H1 (cell line): ENCODE data around the gene ZNF556. TPM values are rescaled to one million over a fixed set of nuclear protein-coding genes. Genes with fewer than 3 reads are reported as not detected.

Experiments
- CTCF ChIA-PET: fragments of 300-600 bp; sonication (Branson Sonifier 250); formaldehyde crosslinking; loops from one replicate; lab custom pipeline; 2021; ENCODE audit not compliant: partially characterized antibody; lab: Charles Lee
- POLR2A ChIA-PET: fragments of 300-600 bp; sonication (Branson Sonifier 250); formaldehyde crosslinking; loops from one replicate; lab custom pipeline; 2021; ENCODE audit warnings: inconsistent platforms; ENCODE audit not compliant: partially characterized antibody; lab: Charles Lee
- DNase-seq, 2 experiments: peaks; one replicate each; pipeline versions ENCODE4 v3.0.0 to v3.0.0-alpha.2; 2010 to 2022; ENCODE audit warnings: low spot score in 2 of 2, low read depth in 1 of 2, mixed read lengths in 1 of 2
- FAIRE-seq: peaks from 2 replicates; lab custom pipeline; 2011; peaks lifted over from hg19 to GRCh38; lab: Jason Lieb, UNC
- H2AFZ ChIP-seq: 2 replicates; pipeline ENCODE4 v1.8.1; 2012; ENCODE audit warnings: low read length, inconsistent platforms
- H2AK5ac ChIP-seq: 2 replicates; pipeline ENCODE4 v1.6.1; 2013; ENCODE audit warnings: low read depth, low read length
- H2BK120ac ChIP-seq: replicated peaks from 2 replicates; pipeline ENCODE3; 2013; ENCODE audit warnings: low read depth, low read length, inconsistent platforms
- H2BK12ac ChIP-seq: 2 replicates; pipeline ENCODE4 v1.6.1; 2013; ENCODE audit warnings: low read depth, low read length
- H2BK15ac ChIP-seq: 2 replicates; pipeline ENCODE4 v1.6.1; 2013; ENCODE audit warnings: low read length
- H2BK20ac ChIP-seq: 2 replicates; pipeline ENCODE4 v1.6.1; 2013; ENCODE audit warnings: low read length
- H2BK5ac ChIP-seq: 2 replicates; pipeline ENCODE4 v1.6.1; 2013; ENCODE audit warnings: low read depth, low read length
- H3K14ac ChIP-seq: 2 replicates; pipeline ENCODE4 v1.6.1; 2013; ENCODE audit warnings: inconsistent platforms; ENCODE audit not compliant: insufficient read length
- H3K18ac ChIP-seq: 2 replicates; pipeline ENCODE4 v1.6.1; 2013; ENCODE audit warnings: low read length; ENCODE audit errors: extremely low read depth
- H3K23ac ChIP-seq: 2 replicates; pipeline ENCODE4 v1.6.1; 2013; ENCODE audit warnings: inconsistent platforms; ENCODE audit not compliant: insufficient read length
- H3K23me2 ChIP-seq: 2 replicates; pipeline ENCODE4 v1.6.1; 2013; ENCODE audit warnings: low read depth, low read length
- H3K27ac ChIP-seq: 2 replicates; pipeline ENCODE4 v1.6.1; 2011; ENCODE audit warnings: low read depth, low read length, inconsistent platforms
- H3K27me3 ChIP-seq, 4 experiments: replicated peaks in 1 of 4; 1 replicate in 1 of 4; 2 replicates in 3 of 4; pipeline versions ENCODE4 v1.6.1 to v1.8.1; 2011 to 2013; ENCODE audit warnings: low read length in 3 of 4, mild to moderate bottlenecking in 3 of 4, inconsistent platforms in 2 of 4, mixed read lengths in 2 of 4, moderate library complexity in 1 of 4; ENCODE audit not compliant: control insufficient read depth in 3 of 4, insufficient read depth in 3 of 4; ENCODE audit errors: extremely low read depth in 1 of 4
- H3K36me3 ChIP-seq, 4 experiments: 2 replicates each; pipeline versions ENCODE4 v1.6.1 to v1.8.1; 2011 to 2013; ENCODE audit warnings: mild to moderate bottlenecking in 4 of 4, low read length in 3 of 4, moderate library complexity in 2 of 4, control low read depth in 1 of 4, inconsistent platforms in 1 of 4; ENCODE audit not compliant: insufficient read depth in 4 of 4, control insufficient read depth in 2 of 4
- H3K4ac ChIP-seq: replicated peaks from 2 replicates; pipeline ENCODE3; 2013; ENCODE audit warnings: low read length, low read depth, mixed read lengths, inconsistent platforms; ENCODE audit not compliant: insufficient read length
- H3K4me1 ChIP-seq, 4 experiments: replicated peaks in 1 of 4; 1 replicate in 1 of 4; 2 replicates in 3 of 4; pipeline versions ENCODE4 v1.6.1 to v1.8.1; 2011 to 2013; ENCODE audit warnings: low read length in 3 of 4, inconsistent platforms in 2 of 4, mixed read lengths in 1 of 4; ENCODE audit not compliant: insufficient read depth in 4 of 4, control insufficient read depth in 3 of 4
- H3K4me2 ChIP-seq, 2 experiments: 2 replicates each; pipeline versions ENCODE4 v1.6.1 to v1.8.1; 2011 to 2013; ENCODE audit warnings: low read depth in 2 of 2, low read length in 2 of 2, control low read depth in 1 of 2, inconsistent platforms in 1 of 2, mild to moderate bottlenecking in 1 of 2; ENCODE audit not compliant: insufficient read depth in 1 of 2
- H3K4me3 ChIP-seq, 4 experiments: fragments of 200-600, 300-600 bp in 1 of 4; sonication (generic), shearing (Covaris generic), sonication (Bioruptor Twin) in 1 of 4; 2 replicates each; pipeline versions ENCODE4 v1.5.1 to v1.8.1; 2011 to 2016; ENCODE audit warnings: low read length in 4 of 4, low read depth in 3 of 4, control low read depth in 2 of 4, inconsistent platforms in 2 of 4, mild to moderate bottlenecking in 2 of 4, mixed read lengths in 1 of 4, moderate library complexity in 1 of 4; ENCODE audit not compliant: insufficient read depth in 2 of 4; ENCODE audit errors: extremely low read depth in 1 of 4
- H3K56ac ChIP-seq: replicated peaks from 2 replicates; pipeline ENCODE3; 2013; ENCODE audit warnings: low read depth, mild to moderate bottlenecking, mixed read lengths, low read length, inconsistent platforms; ENCODE audit not compliant: insufficient read length
- H3K79me1 ChIP-seq: 2 replicates; pipeline ENCODE4 v1.6.1; 2013; ENCODE audit warnings: low read depth, low read length, control low read depth
- H3K79me2 ChIP-seq, 2 experiments: 2 replicates each; pipeline versions ENCODE4 v1.6.1 to v1.8.1; 2012 to 2013; ENCODE audit warnings: low read length in 2 of 2, mild to moderate bottlenecking in 2 of 2, inconsistent platforms in 1 of 2; ENCODE audit not compliant: insufficient read depth in 2 of 2, control insufficient read depth in 1 of 2
- H3K9ac ChIP-seq, 4 experiments: replicated peaks in 1 of 4; 1 replicate in 1 of 4; 2 replicates in 3 of 4; pipeline versions ENCODE4 v1.6.1 to v1.8.1; 2011 to 2013; ENCODE audit warnings: low read depth in 3 of 4, low read length in 3 of 4, control low read depth in 2 of 4, mild to moderate bottlenecking in 2 of 4, moderate library complexity in 2 of 4, inconsistent platforms in 1 of 4; ENCODE audit errors: extremely low read depth in 1 of 4
- H3K9me3 ChIP-seq, 2 experiments: 2 replicates each; pipeline versions ENCODE4 v1.6.1 to v1.8.1; 2012 to 2013; ENCODE audit warnings: mild to moderate bottlenecking in 2 of 2, moderate library complexity in 2 of 2, control low read depth in 1 of 2, inconsistent platforms in 1 of 2, low read depth in 1 of 2, low read length in 1 of 2, mixed read lengths in 1 of 2; ENCODE audit not compliant: insufficient read depth in 2 of 2
- H4K20me1 ChIP-seq, 2 experiments: replicated peaks in 1 of 2; 2 replicates each; pipeline versions ENCODE3 to v1.8.1; 2011 to 2013; ENCODE audit warnings: inconsistent platforms in 2 of 2, low read length in 2 of 2, mild to moderate bottlenecking in 1 of 2; ENCODE audit not compliant: insufficient read depth in 2 of 2, control insufficient read depth in 1 of 2
- H4K5ac ChIP-seq: 2 replicates; pipeline ENCODE4 v1.6.1; 2013; ENCODE audit warnings: low read length, low read depth, mixed read lengths, inconsistent platforms; ENCODE audit not compliant: insufficient read length
- H4K8ac ChIP-seq: 2 replicates; pipeline ENCODE4 v1.8.0; 2013; ENCODE audit warnings: mild to moderate bottlenecking, moderate library complexity, low read length, inconsistent platforms; ENCODE audit not compliant: insufficient read depth; ENCODE audit errors: extremely low read depth
- H4K91ac ChIP-seq: replicated peaks from 2 replicates; pipeline ENCODE3; 2013; ENCODE audit warnings: low read length, mixed read lengths, inconsistent platforms; ENCODE audit not compliant: insufficient read length
- CEBPB ChIP-seq: IDR thresholded peaks from 2 replicates; pipeline ENCODE4 v1.6.1; 2012; ENCODE audit warnings: low read depth, low read length
- FOSL1 ChIP-seq: IDR thresholded peaks from 2 replicates; pipeline ENCODE4 v1.6.1; 2011; ENCODE audit warnings: mild to moderate bottlenecking, low read depth, low read length, moderate library complexity; ENCODE audit not compliant: insufficient read depth
- HDAC2 ChIP-seq, 2 experiments: fragments of 300-600 bp in 1 of 2; sonication (generic) in 1 of 2; IDR thresholded peaks; 2 replicates each; pipeline ENCODE4 v1.6.1; 2011 to 2012; ENCODE audit warnings: low read depth in 2 of 2, low read length in 2 of 2, mild to moderate bottlenecking in 2 of 2, moderate library complexity in 2 of 2, borderline replicate concordance in 1 of 2, inconsistent platforms in 1 of 2
- JUN ChIP-seq: IDR thresholded peaks from 2 replicates; pipeline ENCODE4 v1.6.1; 2011; ENCODE audit warnings: low read depth, mild to moderate bottlenecking, improper control_type of control experiment, low read length
- WGBS, 2 experiments: shearing (Covaris generic) in 1 of 2; methylation state at CpG; one replicate each; pipeline versions ENCODE4 v1.1.6 to v1.1.7; 2013 to 2015; ENCODE audit warnings: low lambda C conversion rate in 2 of 2, mixed read lengths in 2 of 2, inconsistent platforms in 1 of 2, low coverage in 1 of 2, missing lambda C conversion rate in 1 of 2; ENCODE audit not compliant: insufficient replicate concordance in 2 of 2, insufficient coverage in 1 of 2, insufficient read length in 1 of 2; ENCODE audit errors: extremely low coverage in 1 of 2, missing lambda C conversion rate in 1 of 2; 5-methylcytosine and 5-hydroxymethylcytosine counted together
- polyA plus RNA-seq, 7 experiments: library from polyadenylated mRNA; depleted of rRNA in 3 of 7; stranded (reverse) in 5 of 7; unstranded in 2 of 7; fragments of >200 nt in 5 of 7; fragments of 200-250 nt in 2 of 7; gene quantifications; 1 replicate in 5 of 7; 2 replicates in 1 of 7; 4 replicates in 1 of 7; pipeline versions ENCODE4 v1.2.1 to v1.2.3, GENCODE V29; 2011 to 2013; ENCODE audit warnings: missing spikeins in 2 of 7, mixed read lengths in 2 of 7
- total RNA-seq: library from RNA; stranded (reverse); fragmentation: NEBNext Ultra II Directional; extraction: Animal tissue kit (Norgen Biotek cat#: 25700); gene quantifications from 2 replicates; pipeline ENCODE4 v1.2.1, GENCODE V29; 2021
- TF ChIP-seq, protein P1 (sequence below), 3 experiments: IDR thresholded peaks; 1 replicate in 2 of 3; 2 replicates in 1 of 3; pipeline versions ENCODE4 v1.5.1 to v1.6.1; 2011; ENCODE audit warnings: low read length in 3 of 3, mild to moderate bottlenecking in 3 of 3, inconsistent platforms in 2 of 3, low read depth in 1 of 3, moderate library complexity in 1 of 3; ENCODE audit not compliant: insufficient read depth in 1 of 3; ENCODE audit errors: control extremely low read depth in 1 of 3
- TF ChIP-seq, protein P2 (sequence below): IDR thresholded peaks from 2 replicates; pipeline ENCODE4 v1.6.1; 2012; ENCODE audit warnings: inconsistent platforms
- TF ChIP-seq, protein P3 (sequence below): IDR thresholded peaks from 2 replicates; pipeline ENCODE4 v1.6.1; 2011; ENCODE audit warnings: low read length, improper control_type of control experiment

ZNF556 gene
- total and polyA plus RNA-seq, 2 of the 8 experiments (the other 6 are each of a cell fraction or from before 2014, with no cell fraction given), result not detected

DNA sequence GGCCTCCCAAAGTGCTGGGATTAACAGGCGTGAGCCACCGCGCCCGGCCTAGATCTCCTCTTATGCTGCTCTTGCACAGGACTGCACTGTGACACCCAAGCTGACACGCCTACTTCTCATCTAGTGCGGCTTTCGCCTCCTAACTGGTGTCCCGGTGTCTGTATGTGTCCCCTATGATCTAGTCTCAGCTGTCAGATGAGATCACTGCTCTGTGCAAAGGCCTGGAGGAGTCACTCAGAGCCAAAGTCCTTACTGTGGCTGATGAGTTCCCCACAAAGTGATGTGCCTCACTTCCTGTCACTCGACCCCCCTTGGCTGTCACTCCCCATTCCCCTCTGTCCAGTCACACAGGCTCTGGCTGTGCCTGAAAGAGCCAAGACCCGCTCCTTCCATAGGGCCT, 2.5 kb downstream of the ZNF556 start:
- Histone ChIP-seq H2AFZ (no peak overlapping the region), H3K27me3 (no peaks in the 10 kb centered on the region), H3K9me3 (peaks cover 34 to 68% of the 10 kb centered on the region in 2 experiments), H4K5ac (no peak overlapping the region), H3K4me1 (no peaks in the 10 kb centered on the region), H3K14ac (no peak overlapping the region), H3K56ac (no peak overlapping the region), H3K18ac (no peak overlapping the region), H3K23ac (no peak overlapping the region), H3K4me3 (no peak overlapping the region), H2AK5ac (no peak overlapping the region), H3K27ac (no peak overlapping the region), H3K23me2 (no peaks in the 10 kb centered on the region), H2BK120ac (no peak overlapping the region), H2BK12ac (no peak overlapping the region), H4K20me1 (no peaks in the 10 kb centered on the region), H3K36me3 (no peaks in the 10 kb centered on the region; a peak in 1 of 8 replicates), H3K9ac (no peak overlapping the region), H2BK20ac (no peak overlapping the region), H2BK5ac (no peak overlapping the region), H4K91ac (no peak overlapping the region), H3K79me1 (no peaks in the 10 kb centered on the region), H2BK15ac (no peak overlapping the region), H4K8ac (no peak overlapping the region; the same call in 1 of the 2 replicates), H3K4me2 (no peak overlapping the region), H3K4ac (no peak overlapping the region), H3K79me2 (no peaks in the 10 kb centered on the region)
- TF ChIP-seq FOSL1 (no peak), JUN (no peak), CEBPB (no peak), HDAC2 (IDR thresholded peaks at IDR 0.05; ENCODE audit: borderline replicate concordance in 1 of 2, low read depth in 2 of 2, low read length in 2 of 2) (no peak)
- TF ChIP-seq, protein P1, sequence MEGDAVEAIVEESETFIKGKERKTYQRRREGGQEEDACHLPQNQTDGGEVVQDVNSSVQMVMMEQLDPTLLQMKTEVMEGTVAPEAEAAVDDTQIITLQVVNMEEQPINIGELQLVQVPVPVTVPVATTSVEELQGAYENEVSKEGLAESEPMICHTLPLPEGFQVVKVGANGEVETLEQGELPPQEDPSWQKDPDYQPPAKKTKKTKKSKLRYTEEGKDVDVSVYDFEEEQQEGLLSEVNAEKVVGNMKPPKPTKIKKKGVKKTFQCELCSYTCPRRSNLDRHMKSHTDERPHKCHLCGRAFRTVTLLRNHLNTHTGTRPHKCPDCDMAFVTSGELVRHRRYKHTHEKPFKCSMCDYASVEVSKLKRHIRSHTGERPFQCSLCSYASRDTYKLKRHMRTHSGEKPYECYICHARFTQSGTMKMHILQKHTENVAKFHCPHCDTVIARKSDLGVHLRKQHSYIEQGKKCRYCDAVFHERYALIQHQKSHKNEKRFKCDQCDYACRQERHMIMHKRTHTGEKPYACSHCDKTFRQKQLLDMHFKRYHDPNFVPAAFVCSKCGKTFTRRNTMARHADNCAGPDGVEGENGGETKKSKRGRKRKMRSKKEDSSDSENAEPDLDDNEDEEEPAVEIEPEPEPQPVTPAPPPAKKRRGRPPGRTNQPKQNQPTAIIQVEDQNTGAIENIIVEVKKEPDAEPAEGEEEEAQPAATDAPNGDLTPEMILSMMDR (IDR thresholded peaks at IDR 0.05; ENCODE audit: control extremely low read depth in 1 of 3, insufficient read depth in 1 of 3, low read depth in 1 of 3, low read length in 3 of 3), result no peak
- TF ChIP-seq, protein P2, sequence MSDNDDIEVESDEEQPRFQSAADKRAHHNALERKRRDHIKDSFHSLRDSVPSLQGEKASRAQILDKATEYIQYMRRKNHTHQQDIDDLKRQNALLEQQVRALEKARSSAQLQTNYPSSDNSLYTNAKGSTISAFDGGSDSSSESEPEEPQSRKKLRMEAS, result no peak
- TF ChIP-seq, protein P3, sequence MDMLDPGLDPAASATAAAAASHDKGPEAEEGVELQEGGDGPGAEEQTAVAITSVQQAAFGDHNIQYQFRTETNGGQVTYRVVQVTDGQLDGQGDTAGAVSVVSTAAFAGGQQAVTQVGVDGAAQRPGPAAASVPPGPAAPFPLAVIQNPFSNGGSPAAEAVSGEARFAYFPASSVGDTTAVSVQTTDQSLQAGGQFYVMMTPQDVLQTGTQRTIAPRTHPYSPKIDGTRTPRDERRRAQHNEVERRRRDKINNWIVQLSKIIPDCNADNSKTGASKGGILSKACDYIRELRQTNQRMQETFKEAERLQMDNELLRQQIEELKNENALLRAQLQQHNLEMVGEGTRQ, result no peak
- 79% methylated on average over 10 of the region's 10 CpGs; no CpG with 5 or more reads in 1 of the 2 experiments for WGBS, 2 experiments
- DNase-seq, result no peak
- POLR2A ChIA-PET, result no interaction called here
- CTCF ChIA-PET, result no interaction called here
- FAIRE-seq, result no peak
